ENCODE data around the gene IGFLR1. TPM values are rescaled to one million over a fixed set of nuclear protein-coding genes. Genes with fewer than 3 reads are reported as not detected.

Gene IGFLR1
- total and polyA plus RNA-seq, 2 of the 4 experiments (the other 2 are of a cell fraction), result 0.72 to 2.7 TPM

GRCh38 chr19:35734889-35735288 is 7.4 kb downstream of the IGFLR1 start:
- H4K20me1 ChIP-seq (ENCODE audit: insufficient read depth, low read length), result peaks cover 9% of the 10 kb centered on the region
- H3K36me3 ChIP-seq (ENCODE audit: control insufficient read depth, insufficient read depth, low read length), result peaks cover 81% of the 10 kb centered on the region
- in situ Hi-C loops (cut with MboI; ENCODE audit: low sequenced_read_pairs), result no loop called here
- no peak overlapping the region for H3K4me2 ChIP-seq (ENCODE audit: low read depth, low read length)
- H3K56ac ChIP-seq (ENCODE audit: extremely low read depth, insufficient read depth, low read length), result no peak overlapping the region
- H3K9ac ChIP-seq (ENCODE audit: low read depth, low read length), result no peak overlapping the region
- no peak overlapping the region for H3K27ac ChIP-seq (ENCODE audit: insufficient read depth, low read length)
- no peak overlapping the region for H4K91ac ChIP-seq (ENCODE audit: insufficient read depth, low read depth, low read length)
- H3K79me1 ChIP-seq (ENCODE audit: low read depth in 1 of 2, low read length in 2 of 2), result peaks cover 0 to 20% of the 10 kb centered on the region in 2 experiments; a peak in 3 of 4 replicates
- no peak overlapping the region for H2BK15ac ChIP-seq (ENCODE audit: low read depth, low read length)
- 83% methylated on average over 2 of the region's 5 CpGs; no CpG with 5 or more reads in 1 of the 2 experiments for WGBS, 2 experiments (ENCODE audit: extremely low coverage in 2 of 2, insufficient read length in 1 of 2)
- 0 out of 2 replicates have a peak, but pooled peaks cover 2% of the 10 kb centered on the region for H3K4me1 ChIP-seq (ENCODE audit: control insufficient read depth, insufficient read depth, low read length)
- no peak overlapping the region for H2BK20ac ChIP-seq (ENCODE audit: low read depth, low read length)
- no peak overlapping the region for H2AFZ ChIP-seq (replicated peaks; ENCODE audit: low read length, poor library complexity)
- no peaks in the 10 kb centered on the region for H3K9me3 ChIP-seq (ENCODE audit: control insufficient read depth, insufficient read depth, low read length)
- H2BK5ac ChIP-seq (ENCODE audit: low read depth, low read length, poor library complexity, severe bottlenecking), result no peak overlapping the region
- TF ChIP-seq ELK1 (IDR thresholded peaks at IDR 0.05; ENCODE audit: borderline replicate concordance, low read depth, low read length), result no peak
- no peak for TF ChIP-seq POLR2A (IDR thresholded peaks at IDR 0.05; ENCODE audit: low read depth, low read length)
- TF ChIP-seq MAFK (IDR thresholded peaks at IDR 0.05; ENCODE audit: low read depth, low read length), result no peak
- no peak for TF ChIP-seq RAD21 (IDR thresholded peaks at IDR 0.05; ENCODE audit: low read length)
- TF ChIP-seq SMC3 (IDR thresholded peaks at IDR 0.05; ENCODE audit: low read depth, low read length), result no peak
- no peak overlapping the region for H3K18ac ChIP-seq (ENCODE audit: low read depth, low read length)
- no peak for DNase-seq
- H3K27me3 ChIP-seq (ENCODE audit: control insufficient read depth, insufficient read depth, low read length), result no peaks in the 10 kb centered on the region
- no peak overlapping the region for H3K14ac ChIP-seq (replicated peaks; ENCODE audit: low read depth, low read length)
- intact Hi-C loops (cut with micrococcal nuclease), result no loop called here
- dilution Hi-C loops (cut with HindIII; ENCODE audit: low sequenced_read_pairs, unreplicated experiment), result no loop called here
- POLR2A ChIA-PET (ENCODE audit: unreplicated experiment), result no interaction called here
- H2BK120ac ChIP-seq (ENCODE audit: low read depth, low read length), result no peak overlapping the region
- H2AK5ac ChIP-seq (ENCODE audit: low read depth, low read length), result no peak overlapping the region
- H2AK9ac ChIP-seq (replicated peaks; ENCODE audit: low read depth, low read length, poor library complexity), result no peak overlapping the region
- no peak overlapping the region for H4K5ac ChIP-seq (ENCODE audit: low read depth, low read length)
- H3K4me3 ChIP-seq (ENCODE audit: insufficient read depth, low read depth, low read length), result no peak overlapping the region
- no peaks in the 10 kb centered on the region for H3K9me1 ChIP-seq (ENCODE audit: insufficient read depth, low read length)
- CTCF ChIA-PET, result interaction anchor here (0.6 kb wide), 1 partner anchor 153 kb away, joined by 3 read pairs; no protein-coding TSS in a partner anchor
- no peak overlapping the region for H3K23ac ChIP-seq (ENCODE audit: low read depth, low read length)
- no peak for ATAC-seq (ENCODE audit: low read depth)
- H4K8ac ChIP-seq (ENCODE audit: low read depth in 2 of 2, low read length in 2 of 2), result no peak overlapping the region
- no peak overlapping the region for H3K4ac ChIP-seq (ENCODE audit: low read depth, low read length)
- no TSS peak for BruUV-seq (replicated peaks)
